HL-60/S4 (cell line): ENCODE results near the gene FLVCR2.

Experiments used
- in situ Hi-C: fragments of 300-500 bp; cut with MboI; formaldehyde crosslinking; loops from 2 replicates; pipeline ENCODE4 v1.14.3; 2022; ENCODE audit warnings: low sequenced_read_pairs

FLVCR2 gene

DNA sequence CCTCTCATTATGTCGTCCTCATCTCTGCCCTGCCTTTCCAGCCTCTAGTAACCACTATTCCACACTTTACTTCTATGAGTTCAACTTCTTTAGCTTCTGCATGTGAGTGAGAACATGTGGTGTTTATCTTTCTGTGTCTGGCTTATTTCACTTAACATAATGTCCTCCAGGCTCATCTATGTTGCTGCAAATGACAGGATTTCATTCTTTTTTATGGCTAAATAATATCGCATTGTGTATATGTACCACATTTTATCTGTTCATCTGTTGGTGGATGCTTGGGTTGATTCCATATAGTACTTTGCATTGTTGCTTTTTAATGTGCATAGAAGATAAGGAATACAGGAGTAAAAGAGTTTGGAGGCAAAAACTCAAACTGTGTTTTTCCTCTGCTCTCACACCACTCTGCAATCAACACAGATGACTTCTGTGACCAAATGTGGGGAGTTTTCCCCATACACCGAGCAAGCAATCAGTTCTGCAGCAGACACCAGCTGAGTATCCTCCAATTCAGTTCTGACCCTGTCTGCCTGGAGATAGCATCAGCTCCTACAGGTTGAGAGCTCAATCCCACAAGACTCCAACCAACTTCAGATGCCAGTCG lies 24.6 kb upstream of the FLVCR2 start:
- in situ Hi-C loops, result no loop called here

DNA sequence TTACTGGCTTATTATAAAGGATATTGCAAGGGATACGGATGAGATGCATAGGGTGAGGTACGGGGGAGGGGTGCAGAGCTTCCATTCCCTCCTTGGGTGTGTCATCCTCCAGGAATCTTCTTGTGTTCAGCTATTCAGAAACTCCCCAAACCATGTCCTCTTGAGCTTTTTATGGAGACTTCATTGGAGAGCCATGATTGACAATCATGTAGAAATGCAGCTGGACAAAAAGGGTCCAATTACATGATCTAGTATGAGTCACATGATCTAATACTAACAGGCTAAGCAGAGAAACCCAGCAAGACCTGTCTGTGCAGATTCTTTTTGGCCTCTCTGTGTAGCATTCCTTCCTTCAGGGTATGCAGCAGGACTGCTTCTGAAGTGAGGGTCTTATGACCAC lies 23.9 kb upstream of the FLVCR2 start:
- in situ Hi-C loops, result no loop called here

DNA sequence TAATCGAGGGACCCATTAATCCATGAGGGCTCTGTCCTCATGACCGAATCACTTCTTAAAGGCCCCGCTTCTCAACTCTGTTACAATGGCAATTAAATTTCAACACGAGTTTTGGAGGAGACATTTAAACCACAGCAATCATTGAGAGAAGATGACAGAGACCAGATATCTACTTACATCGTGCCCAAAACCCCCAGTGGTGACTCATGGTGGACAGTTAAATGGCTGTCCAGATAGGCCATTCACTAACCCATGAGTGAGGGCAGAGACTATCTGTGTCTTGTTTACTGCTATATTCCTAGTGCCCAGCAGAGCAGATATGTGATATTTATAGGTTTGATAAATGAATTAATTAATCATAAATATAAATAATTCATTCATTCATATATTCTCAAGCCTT lies 20.0 kb upstream of the FLVCR2 start:
- in situ Hi-C loops, result no loop called here

DNA sequence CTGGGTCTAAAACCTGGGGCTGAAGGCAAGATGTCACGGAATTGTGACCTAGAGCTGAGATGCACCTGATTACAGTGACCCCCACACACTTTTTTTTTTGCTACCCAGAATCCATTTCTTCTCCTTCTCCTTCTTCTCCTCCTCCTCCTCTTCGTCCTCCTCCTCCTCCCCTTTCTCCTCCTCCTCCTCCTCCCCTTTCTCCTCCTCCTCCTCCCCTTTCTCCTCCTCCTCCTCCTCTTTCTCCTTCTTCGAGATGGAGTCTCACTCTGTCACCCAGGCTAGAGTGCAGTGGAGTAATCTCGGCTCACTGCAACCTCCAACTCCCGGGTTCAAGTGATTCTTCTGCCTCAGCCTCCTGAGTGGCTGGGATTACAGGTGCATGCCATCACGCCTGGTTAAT lies 19.4 kb upstream of the FLVCR2 start:
- in situ Hi-C loops, result no loop called here

DNA sequence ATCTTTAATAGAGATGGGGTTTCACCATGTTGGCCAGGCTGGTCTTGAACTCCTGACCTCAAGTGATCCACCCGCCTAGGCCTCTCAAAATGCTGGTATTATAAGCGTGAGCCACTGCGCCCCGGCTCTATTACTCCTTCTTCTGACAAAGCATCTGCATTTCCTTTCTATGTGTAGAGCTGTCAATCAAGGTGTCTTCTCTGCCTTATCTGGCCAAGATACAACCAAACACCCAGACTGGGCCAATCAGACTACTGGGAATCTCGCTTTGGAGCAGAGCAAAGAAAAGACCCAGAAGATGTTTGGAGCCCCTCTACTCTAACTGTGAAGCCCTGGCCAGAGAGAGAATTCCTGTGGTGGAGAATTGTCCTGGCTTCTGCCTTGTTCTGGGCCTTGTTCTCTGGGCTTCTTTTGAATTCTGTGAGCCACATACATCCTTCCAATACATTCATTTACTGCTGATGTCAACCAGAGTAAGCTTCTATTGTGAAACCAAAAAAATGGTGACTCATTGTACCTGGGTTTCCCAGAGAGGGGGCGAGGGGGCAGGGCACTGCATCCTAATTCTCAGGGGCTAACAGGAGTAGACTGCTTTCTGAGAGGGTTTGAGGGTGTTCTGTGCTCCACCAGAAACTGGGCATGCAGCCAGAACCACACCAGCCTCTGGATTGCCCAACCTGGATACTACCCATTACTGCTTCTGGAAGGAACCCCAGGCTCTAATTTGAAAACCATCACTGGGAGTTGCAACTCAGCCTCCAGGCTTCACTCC lies 18.8 kb upstream of the FLVCR2 start:
- in situ Hi-C loops, result no loop called here

DNA sequence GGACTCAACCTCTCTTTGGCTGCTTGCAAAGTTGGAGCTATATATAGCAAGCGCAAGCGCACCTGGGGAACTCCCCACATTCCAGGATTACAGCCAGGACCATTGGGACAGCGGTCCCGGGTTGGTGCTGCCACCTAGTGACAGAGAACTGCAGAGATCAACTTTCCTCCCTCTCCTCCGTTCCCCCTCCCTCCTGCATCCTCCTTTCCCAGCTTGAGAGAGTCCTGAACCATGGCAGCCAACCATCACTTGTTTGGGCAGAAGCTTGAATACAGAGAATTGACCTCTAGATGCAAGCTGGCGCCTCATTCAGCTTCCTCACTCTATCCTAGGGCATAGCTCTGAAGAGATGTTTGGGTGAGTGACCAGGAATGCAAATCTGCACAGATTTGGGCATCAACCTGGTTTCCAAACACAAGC lies 17.4 kb upstream of the FLVCR2 start:
- in situ Hi-C loops, result no loop called here

DNA sequence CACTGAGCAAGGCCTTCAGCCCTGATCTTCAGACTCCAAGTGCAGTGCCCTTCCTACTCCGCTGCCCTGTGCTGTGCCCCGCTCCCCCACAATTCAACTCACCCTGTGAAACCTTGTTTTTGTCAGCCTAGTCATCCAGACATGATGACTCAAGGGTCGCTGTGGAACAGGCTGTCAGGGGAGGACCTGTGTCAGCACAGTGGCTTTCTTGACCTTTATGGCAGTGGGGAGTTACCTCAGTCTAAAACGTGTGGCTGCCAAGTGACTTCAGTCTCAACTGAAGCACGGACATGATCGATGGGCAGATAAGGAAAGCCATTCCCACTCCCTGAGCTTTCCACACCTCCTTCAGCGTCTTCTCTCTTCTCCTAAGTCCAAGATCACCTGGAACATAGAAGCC lies 16.3 kb upstream of the FLVCR2 start:
- in situ Hi-C loops, result no loop called here

DNA sequence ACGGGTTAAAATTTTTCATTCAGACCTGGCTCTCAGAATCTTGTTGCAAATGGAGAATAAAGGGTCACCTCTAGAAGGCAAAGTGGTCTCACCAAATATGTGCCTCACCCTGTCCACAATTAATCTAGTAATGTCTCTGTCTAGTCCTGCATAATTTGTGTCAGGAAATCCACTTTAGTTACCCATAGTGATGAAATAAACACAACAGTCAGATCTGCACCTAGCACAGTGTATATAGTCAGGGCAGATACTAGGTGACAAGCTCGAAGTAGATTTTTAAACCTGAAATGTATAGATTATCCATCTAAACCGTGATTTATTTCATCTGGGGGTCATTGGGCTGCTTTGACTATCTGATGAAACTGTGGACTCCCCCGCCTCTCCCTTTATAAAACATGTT lies 15.9 kb upstream of the FLVCR2 start:
- in situ Hi-C loops, result no loop called here

DNA sequence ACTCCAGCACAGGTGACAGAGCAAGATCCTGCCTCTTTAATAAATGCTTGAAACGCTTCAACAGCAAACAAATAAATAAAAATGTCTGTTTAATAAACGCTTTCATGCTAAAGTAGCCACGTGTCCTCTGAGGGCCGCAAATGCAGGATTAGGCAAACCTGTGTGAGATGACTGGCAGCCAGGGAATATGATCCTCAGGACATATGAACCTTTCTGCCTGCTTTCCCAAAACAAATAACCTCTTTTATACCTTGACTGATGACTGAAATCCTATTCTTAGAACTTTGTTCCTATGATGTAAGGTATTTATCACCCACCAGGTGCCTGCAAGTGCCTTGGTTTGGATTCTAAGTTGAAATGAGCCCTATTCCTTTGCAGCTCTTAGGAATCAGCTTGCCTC lies 14.5 kb upstream of the FLVCR2 start:
- in situ Hi-C loops, result no loop called here

DNA sequence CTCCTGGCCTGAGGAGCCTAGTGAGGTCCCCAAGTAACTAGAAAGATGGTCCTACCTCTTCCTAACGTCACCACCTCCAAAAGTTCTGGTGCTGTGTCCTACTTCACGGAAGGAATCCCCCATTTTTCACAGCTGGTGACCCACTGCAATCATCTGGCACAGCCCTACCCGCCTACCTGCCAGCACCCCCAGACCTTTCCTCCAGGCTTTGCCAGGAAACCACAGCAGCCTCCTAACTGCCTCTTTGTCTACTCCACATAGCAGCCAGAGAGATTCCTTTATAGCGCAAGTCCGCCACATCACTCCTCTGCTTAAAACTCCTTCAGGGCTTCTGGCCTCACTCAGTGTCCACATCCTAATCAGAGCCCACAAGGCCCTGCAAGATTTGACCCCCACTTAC lies 13.4 kb upstream of the FLVCR2 start:
- in situ Hi-C loops, result no loop called here

DNA sequence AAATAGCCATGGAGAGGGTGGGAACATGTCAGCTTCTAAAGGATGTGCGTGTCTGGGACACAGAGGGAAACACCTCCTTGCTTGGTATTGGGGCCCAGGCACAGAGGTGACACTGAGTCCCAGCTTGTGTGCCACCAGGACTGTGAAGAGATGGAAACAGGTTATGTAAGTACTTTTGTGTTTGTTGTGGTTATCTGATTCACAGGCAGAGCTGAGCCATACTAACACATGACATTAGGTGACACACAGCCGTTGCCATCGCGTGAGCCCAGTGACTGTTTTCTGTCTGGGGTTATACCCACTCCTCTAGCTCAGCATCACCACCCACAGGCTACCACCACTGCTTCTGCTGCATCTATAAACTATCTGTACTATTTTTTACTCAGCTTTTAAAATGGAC lies 12.1 kb upstream of the FLVCR2 start:
- in situ Hi-C loops, result no loop called here

DNA sequence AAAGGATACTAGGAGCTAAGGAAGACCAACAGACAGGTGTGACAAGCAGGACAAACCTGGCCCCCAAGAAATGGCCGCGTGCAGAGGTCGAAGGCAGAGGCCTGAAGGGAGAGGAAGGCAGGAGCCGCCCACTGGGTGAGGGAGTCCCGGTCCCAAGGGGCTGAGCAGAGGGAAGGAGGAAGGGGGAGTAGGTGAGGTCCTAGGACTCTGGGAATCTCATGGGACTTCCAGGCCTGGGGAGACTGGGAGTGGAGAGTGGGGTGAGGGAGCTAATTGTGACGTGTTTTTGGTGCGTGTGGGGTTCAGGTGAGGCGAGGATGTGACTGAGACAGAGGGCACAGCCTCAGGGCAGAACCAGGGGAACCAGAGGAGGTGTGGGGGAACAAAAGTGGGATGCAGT lies 11.7 kb upstream of the FLVCR2 start:
- in situ Hi-C loops, result no loop called here

DNA sequence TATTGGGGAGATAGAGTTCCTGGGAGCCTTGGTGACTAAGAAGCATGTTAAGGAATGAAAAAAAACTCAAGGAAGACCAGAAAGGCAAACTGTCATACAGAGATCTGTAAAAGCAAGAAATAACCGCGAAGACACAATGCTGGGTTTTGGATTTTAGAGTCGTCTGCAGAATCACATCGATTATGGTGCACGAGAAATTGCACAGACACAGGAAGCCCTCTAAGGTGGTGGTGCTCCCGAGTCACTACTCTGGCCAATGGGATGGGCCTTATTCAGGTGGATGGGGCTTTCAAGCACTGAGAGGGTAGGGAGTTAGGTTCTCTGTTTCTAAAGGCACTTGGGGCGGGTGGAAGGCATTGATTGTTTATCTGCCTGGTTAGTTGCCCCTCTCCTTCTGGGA lies 10.3 kb upstream of the FLVCR2 start:
- in situ Hi-C loops, result no loop called here

DNA sequence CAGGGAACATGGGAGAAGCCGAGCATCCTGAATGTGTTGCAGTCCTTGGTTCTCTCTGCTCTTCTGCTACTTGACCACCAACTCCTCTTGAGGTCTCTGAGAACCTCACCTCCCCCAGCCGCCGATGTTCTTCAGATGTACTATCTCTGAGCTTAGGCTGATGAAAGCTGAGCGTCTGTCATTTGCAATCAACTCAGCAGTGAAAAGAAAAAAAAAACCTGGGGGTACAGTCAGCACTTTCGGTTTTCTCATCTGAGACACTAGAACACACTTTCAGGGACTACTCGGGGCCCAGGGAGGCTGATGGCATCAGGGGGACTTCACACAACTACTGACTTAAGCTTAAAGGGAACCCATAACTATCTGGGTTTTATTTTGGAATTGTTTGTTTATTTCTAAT lies 9.6 kb upstream of the FLVCR2 start:
- in situ Hi-C loops, result no loop called here

DNA sequence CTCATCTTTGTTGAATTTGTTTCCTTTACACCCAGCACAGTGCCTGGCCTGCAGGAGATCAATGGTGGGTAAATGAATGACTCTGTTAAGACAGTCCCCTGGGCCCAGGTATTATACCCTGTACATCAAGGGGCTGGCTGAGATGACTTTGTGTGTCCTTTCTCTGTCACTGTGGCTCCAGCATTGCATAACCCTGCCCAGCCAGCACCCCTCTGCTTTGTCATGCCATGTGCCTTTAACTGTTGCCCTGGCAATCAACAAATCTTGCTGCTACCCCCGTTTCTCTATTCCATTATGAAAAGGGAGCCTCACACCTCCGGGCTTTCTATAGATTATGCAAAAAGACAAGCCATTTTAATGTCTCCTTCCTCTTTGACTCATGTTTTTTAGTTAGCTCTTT lies 7.6 kb upstream of the FLVCR2 start:
- in situ Hi-C loops, result no loop called here

DNA sequence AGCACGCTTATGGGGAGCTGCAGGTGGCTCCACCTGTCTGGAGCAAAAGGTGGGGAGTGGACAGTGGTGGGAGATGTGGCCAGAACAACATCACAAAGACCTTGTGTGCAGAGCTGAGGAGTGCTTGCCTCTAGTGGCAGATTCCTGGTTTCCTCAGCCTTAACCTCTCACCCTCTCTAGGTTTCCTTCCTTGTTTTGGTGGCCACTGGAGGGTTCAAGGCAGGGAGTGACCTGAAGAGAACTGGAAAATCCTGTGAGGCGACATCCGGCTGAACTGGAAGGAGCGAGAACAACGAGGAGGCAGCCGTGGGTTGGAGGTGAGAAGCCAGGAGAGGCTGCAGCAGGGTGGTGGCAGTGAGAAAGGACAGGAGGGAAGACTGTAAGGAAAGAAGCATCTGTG lies 6.3 kb upstream of the FLVCR2 start:
- in situ Hi-C loops, result no loop called here

DNA sequence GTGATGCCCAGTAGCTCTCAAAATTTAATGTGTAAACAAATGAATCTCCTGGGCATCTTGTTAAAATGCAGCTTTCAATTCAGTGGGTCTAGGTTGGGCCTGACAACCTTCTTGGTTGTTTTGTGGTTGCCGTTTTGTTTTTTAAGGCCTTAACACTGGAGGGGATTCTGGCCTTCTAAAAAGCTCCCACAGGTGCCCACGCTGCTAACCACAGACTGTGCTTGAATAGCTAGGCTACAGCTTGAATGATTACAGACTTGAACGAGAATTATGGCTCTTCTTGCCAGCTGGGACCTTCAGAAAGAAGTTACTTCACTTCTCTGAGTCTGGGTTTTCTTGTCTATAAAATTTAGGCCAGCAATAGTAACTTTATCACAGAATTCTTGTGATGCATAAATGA lies 1.3 kb upstream of the FLVCR2 start:
- in situ Hi-C loops, result no loop called here

DNA sequence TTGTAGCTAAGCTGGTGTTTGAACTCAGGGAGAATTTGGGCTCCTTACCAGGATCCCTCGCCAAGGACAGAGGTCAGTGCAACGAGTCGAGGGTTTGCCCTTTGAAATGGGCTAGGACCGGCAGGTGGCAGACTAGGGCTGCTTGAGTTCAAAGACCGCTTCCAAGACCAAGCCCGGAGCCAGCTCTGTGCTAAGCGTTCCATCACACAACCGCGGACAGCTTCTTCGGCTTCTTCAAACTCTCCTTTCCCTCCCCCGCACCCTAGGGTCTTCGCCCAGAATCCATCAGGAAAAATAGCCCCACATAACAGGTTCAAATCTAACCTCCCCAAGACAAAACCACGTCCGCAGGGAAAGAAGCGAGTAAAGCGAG lies 705 bp upstream of the FLVCR2 start:
- in situ Hi-C loops, result no loop called here

DNA sequence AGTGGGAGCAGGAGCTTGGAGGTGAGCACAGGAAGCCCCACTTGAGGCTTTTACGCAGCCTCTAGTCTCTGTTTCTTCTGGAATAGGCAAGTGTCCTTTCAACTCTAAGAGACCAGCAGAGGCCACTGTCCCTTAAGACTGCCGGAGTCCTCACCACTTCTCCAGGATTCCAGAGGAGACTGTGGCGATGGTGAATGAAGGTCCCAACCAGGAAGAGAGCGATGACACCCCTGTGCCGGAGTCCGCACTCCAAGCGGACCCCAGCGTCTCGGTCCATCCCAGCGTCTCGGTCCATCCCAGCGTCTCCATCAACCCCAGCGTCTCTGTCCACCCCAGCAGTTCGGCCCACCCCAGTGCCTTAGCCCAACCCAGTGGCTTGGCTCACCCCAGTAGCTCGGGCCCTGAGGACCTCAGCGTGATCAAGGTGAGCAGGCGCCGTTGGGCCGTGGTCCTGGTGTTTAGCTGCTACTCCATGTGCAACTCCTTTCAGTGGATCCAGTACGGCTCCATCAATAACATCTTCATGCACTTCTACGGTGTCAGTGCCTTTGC lies 442 bp downstream of the FLVCR2 start:
- in situ Hi-C loops, result no loop called here

DNA sequence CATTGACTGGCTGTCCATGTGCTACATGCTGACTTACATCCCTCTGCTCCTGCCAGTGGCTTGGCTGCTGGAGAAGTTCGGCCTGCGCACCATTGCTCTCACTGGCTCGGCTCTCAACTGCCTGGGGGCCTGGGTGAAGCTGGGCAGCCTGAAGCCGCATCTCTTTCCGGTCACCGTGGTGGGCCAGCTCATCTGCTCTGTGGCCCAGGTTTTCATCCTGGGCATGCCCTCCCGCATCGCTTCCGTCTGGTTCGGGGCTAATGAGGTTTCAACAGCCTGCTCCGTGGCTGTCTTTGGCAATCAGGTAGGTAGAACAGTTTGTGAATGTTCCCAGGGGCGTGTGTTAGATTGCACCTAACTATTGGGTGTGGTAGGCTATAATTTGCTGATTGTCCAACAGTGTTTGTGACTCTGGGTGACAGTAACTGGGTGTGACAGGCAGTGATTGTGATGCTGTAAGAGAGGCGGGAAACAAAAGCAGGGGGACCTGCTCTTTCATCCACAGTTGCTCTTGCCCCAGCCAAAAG lies 981 bp downstream of the FLVCR2 start:
- in situ Hi-C loops, result no loop called here

DNA sequence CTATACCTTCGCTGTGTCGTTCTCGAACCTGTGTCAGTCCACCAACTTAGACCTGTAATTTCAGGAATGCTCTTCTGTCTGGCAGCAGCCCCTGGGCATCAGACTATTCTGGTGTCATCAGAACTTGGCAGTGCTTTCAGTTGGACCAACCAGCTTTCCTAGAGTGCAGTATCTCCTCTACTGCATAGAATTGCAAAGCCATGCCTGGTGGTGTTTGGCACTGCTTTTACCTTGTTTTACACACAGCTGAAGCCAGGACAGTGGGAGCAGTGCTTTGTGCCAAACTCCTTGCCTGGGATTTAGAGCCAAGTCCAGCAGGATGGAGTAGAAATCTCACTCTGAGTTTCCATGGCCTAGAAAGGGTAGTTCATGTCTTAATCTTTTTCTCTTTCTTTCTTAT lies 1.5 kb downstream of the FLVCR2 start:
- in situ Hi-C loops, result no loop called here

DNA sequence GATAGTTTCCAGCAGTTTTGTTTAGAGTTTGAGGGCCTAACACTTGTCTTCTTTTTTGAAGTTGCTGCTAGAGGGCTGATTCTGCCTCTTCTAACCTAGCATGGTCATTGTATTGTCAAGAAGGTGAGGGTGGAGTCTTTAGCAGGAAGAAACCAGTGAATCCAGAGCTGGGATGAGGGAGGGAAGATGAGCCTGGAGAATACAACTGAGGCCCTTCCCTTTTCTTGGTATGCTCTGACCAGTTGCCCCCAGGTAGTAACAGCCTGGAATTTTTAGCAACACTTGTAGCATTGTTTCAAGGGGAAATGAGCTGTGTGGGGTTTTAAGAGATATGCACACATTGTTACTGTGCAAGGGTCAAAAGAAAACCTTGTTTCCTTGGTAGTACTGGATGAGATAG lies 9.0 kb downstream of the FLVCR2 start:
- in situ Hi-C loops, result no loop called here
